Colonic mucosa (tissue), 4 donors: ENCODE measurements around the gene NOXO1. TPM values are rescaled to one million over a fixed set of nuclear protein-coding genes. Genes with fewer than 3 reads are reported as not detected.
"Not testable (repeated sequence)": the region's sequence is repeated elsewhere in the genome, so short reads cannot be mapped to it uniquely, and the experiment has no call there.

Source experiments
- DNase-seq: peaks from one replicate; pipeline ENCODE4 v3.0.0-alpha.2; 2020
- H3K27ac ChIP-seq: fragments of 200-600 bp; one replicate; pipeline ENCODE4 v1.8.0; 2021
- H3K27me3 ChIP-seq: fragments of 200-600 bp; one replicate; pipeline ENCODE4 v1.8.0; 2021
- H3K36me3 ChIP-seq: fragments of 200-600 bp; one replicate; pipeline ENCODE4 v1.8.0; 2021
- H3K4me1 ChIP-seq: fragments of 200-600 bp; one replicate; pipeline ENCODE4 v1.8.0; 2021; ENCODE audit warnings: mild to moderate bottlenecking
- H3K4me3 ChIP-seq: fragments of 200-600 bp; one replicate; pipeline ENCODE4 v1.8.0; 2021
- H3K9ac ChIP-seq, 2 donors: one replicate each; pipeline ENCODE4 v1.7.0; 2013; ENCODE audit warnings: control low read depth in 2 of 2, low read depth in 2 of 2, low read length in 2 of 2
- H3K9me3 ChIP-seq: fragments of 200-600 bp; one replicate; pipeline ENCODE4 v1.8.0; 2021
- CTCF ChIP-seq: fragments of 200-600 bp; IDR thresholded peaks from one replicate; pipeline ENCODE4 v1.8.0; 2022; ENCODE audit warnings: antibody characterized with exemption, mild to moderate bottlenecking
- intact Hi-C: fragments of 100-400 bp; cut with DNase I; formaldehyde crosslinking; loops from one replicate; pipeline ENCODE4 v1.14.1; 2022
- total RNA-seq, 2 donors: library from RNA; stranded (reverse); fragmentation: NEBNext Ultra II Directional in 1 of 2; extraction: Animal tissue kit (Norgen Biotek cat#: 25700) in 1 of 2; gene quantifications; one replicate each; pipeline ENCODE4 v1.2.1, GENCODE V29; 2021
- donor health status: healthy.
- donor health status: DM: no; HTN: no; CAD: no.
- donor health status: DM: no; HTN: no; CAD: no.

The NOXO1 gene
- total RNA-seq, 2 donors from 2014 or later, result 43.9 to 80.1 TPM

GRCh38 chr16:1940273-1941161 is 40.8 kb downstream of the NOXO1 start:
- Histone ChIP-seq H3K4me3 (no peak overlapping the region), H3K4me1 (peaks cover 16% of the 10 kb centered on the region), H3K36me3 (peaks cover 4% of the 10 kb centered on the region), H3K9ac (peak overlapping the region; percentile 24 to 92), H3K9me3 (no peaks in the 10 kb centered on the region), H3K27me3 (no peaks in the 10 kb centered on the region), H3K27ac (peak overlapping the region; percentile 76)
- no peak for TF ChIP-seq CTCF
- intact Hi-C loops, result no loop called here
- peak; percentile 58 for DNase-seq

- H3K36me3 ChIP-seq, H3K9me3 ChIP-seq, H3K9ac ChIP-seq, H3K27me3 ChIP-seq, intact Hi-C loops, H3K4me3 ChIP-seq: not testable (repeated sequence)
- Histone ChIP-seq H3K4me1 (peaks cover 16% of the 10 kb centered on the region), H3K27ac (peak overlapping the region; percentile 76)
- DNase-seq, result peak; percentile 43
These were observed 41.4 kb downstream of the NOXO1 start for GRCh38 chr16:1939833-1940232.

- no peak for DNase-seq
- Histone ChIP-seq H3K4me3 (no peak overlapping the region), H3K36me3 (peaks cover 4% of the 10 kb centered on the region), H3K27me3 (no peaks in the 10 kb centered on the region), H3K9ac (no peak overlapping the region), H3K27ac (no peak overlapping the region), H3K4me1 (peaks cover 16% of the 10 kb centered on the region), H3K9me3 (no peaks in the 10 kb centered on the region)
- TF ChIP-seq CTCF, result no peak
- intact Hi-C loops, result no loop called here
These were observed 42.4 kb downstream of the NOXO1 start for GRCh38 chr16:1938910-1939309.

- no peak overlapping the region for H3K9ac ChIP-seq
- peaks cover 4% of the 10 kb centered on the region for H3K36me3 ChIP-seq
- no peak overlapping the region for H3K4me3 ChIP-seq
- H3K27me3 ChIP-seq, result no peaks in the 10 kb centered on the region
- peaks cover 16% of the 10 kb centered on the region for H3K4me1 ChIP-seq
- H3K27ac ChIP-seq, result no peak overlapping the region
- no peak for TF ChIP-seq CTCF
- no peaks in the 10 kb centered on the region for H3K9me3 ChIP-seq
- intact Hi-C loops, result no loop called here
- DNase-seq, result no peak
These were observed 43.0 kb downstream of the NOXO1 start for GRCh38 chr16:1938316-1938715.

GRCh38 chr16:1936945-1937479 is 44.3 kb downstream of the NOXO1 start:
- Histone ChIP-seq H3K27me3 (no peaks in the 10 kb centered on the region), H3K9ac (no peak overlapping the region), H3K4me1 (peaks cover 12% of the 10 kb centered on the region), H3K27ac (no peak overlapping the region), H3K36me3 (peaks cover 4% of the 10 kb centered on the region), H3K4me3 (no peak overlapping the region), H3K9me3 (no peaks in the 10 kb centered on the region)
- TF ChIP-seq CTCF, result no peak
- DNase-seq, result no peak
- intact Hi-C loops, result no loop called here

GRCh38 chr16:1933097-1933661 is 48.1 kb downstream of the NOXO1 start:
- H3K27ac ChIP-seq, result no peak overlapping the region

More at GRCh38 chr16:1933097-1933661, 48.1 kb downstream of the NOXO1 start:
- intact Hi-C loops, result no loop called here
- no peak for DNase-seq
- no peak overlapping the region for H3K4me3 ChIP-seq
- H3K9me3 ChIP-seq, result no peaks in the 10 kb centered on the region
- H3K4me1 ChIP-seq, result no peaks in the 10 kb centered on the region
- no peak for TF ChIP-seq CTCF
- no peak overlapping the region for H3K9ac ChIP-seq
- no peaks in the 10 kb centered on the region for H3K36me3 ChIP-seq
- H3K27me3 ChIP-seq, result no peaks in the 10 kb centered on the region
